ENCODE data around the gene RAD51B. TPM values are rescaled to one million over a fixed set of nuclear protein-coding genes. Genes with fewer than 3 reads are reported as not detected.
"Not testable (repeated sequence)": the region's sequence is repeated elsewhere in the genome, so short reads cannot be mapped to it uniquely, and the experiment has no call there.

The RAD51B gene
- total and polyA plus RNA-seq, 2 experiments from 2014 or later, result 10.1 to 18.0 TPM

DNA sequence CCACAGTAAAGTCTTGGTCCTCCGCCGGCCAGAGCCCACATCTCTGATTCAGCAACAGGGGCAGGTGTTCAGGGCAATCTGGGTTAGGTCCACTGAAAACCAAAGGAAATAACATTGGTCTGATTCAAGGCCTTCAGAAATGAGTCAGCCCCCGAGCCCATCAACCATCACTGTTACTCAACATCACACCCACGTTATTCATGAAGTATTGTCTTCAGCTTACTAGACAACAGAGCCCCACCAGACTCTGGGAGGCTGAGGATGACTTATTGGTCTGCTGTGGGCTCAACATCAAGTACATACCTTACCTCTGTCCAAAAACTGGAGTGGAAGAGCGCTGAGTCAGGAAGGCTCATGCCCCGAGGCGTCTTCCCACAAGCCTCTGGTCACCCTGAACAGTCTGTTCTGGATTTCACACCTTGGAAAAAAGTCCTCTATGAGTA lies 875.8 kb downstream of the RAD51B start:
- H2AFZ ChIP-seq, result no peak overlapping the region
- no peaks in the 10 kb centered on the region for H4K20me1 ChIP-seq (ENCODE audit: insufficient read depth, poor library complexity, severe bottlenecking)
- no peak overlapping the region for H3K27ac ChIP-seq
- H3K9me2 ChIP-seq (replicated peaks; ENCODE audit: insufficient read depth), result no peaks in the 10 kb centered on the region
- H3K4me3 ChIP-seq, result no peak overlapping the region
- no peak overlapping the region for H3K4me2 ChIP-seq
- H3K27me3 ChIP-seq, result no peaks in the 10 kb centered on the region
- DNase-seq (ENCODE audit: low spot score), result no peak
- H3K4me1 ChIP-seq (ENCODE audit: insufficient read depth), result no peaks in the 10 kb centered on the region
- H3K36me3 ChIP-seq (replicated peaks; ENCODE audit: insufficient read depth, low read depth), result no peaks in the 10 kb centered on the region
- H3K79me2 ChIP-seq, result no peaks in the 10 kb centered on the region
- no peaks in the 10 kb centered on the region for H3K9me3 ChIP-seq (ENCODE audit: low read depth)
- WGBS (ENCODE audit: low lambda C conversion rate, missing lambda C conversion rate), result 87% methylated on average over 7 of the region's 7 CpGs
- TF ChIP-seq CTCF (IDR thresholded peaks at IDR 0.05; ENCODE audit: poor library complexity), result no peak
- TF ChIP-seq EZH2 (IDR thresholded peaks at IDR 0.05; ENCODE audit: borderline replicate concordance), result no peak
- TF ChIP-seq EZH2phosphoT487 (IDR thresholded peaks at IDR 0.05; ENCODE audit: low read depth, severe bottlenecking, unreplicated experiment), result no peak

- no peak overlapping the region for H3K4me2 ChIP-seq
- H3K27ac ChIP-seq, result no peak overlapping the region
- H3K27me3 ChIP-seq, result no peaks in the 10 kb centered on the region
- H4K20me1 ChIP-seq (ENCODE audit: insufficient read depth, poor library complexity, severe bottlenecking), result no peaks in the 10 kb centered on the region
- no peak overlapping the region for H3K4me3 ChIP-seq
- H3K36me3 ChIP-seq (replicated peaks; ENCODE audit: insufficient read depth, low read depth), result no peaks in the 10 kb centered on the region
- no peak for TF ChIP-seq EZH2phosphoT487 (IDR thresholded peaks at IDR 0.05; ENCODE audit: low read depth, severe bottlenecking, unreplicated experiment)
- TF ChIP-seq EZH2 (IDR thresholded peaks at IDR 0.05; ENCODE audit: borderline replicate concordance), result no peak
- no peak for TF ChIP-seq CTCF (IDR thresholded peaks at IDR 0.05; ENCODE audit: poor library complexity)
- no peak for DNase-seq (ENCODE audit: low spot score)
- whole genome bisulfite sequencing (ENCODE audit: low lambda C conversion rate, missing lambda C conversion rate), result 94% methylated on average over 2 of the region's 2 CpGs
- no peaks in the 10 kb centered on the region for H3K4me1 ChIP-seq (ENCODE audit: insufficient read depth)
- no peaks in the 10 kb centered on the region for H3K79me2 ChIP-seq
- H2AFZ ChIP-seq, result no peak overlapping the region
- H3K9me3 ChIP-seq (ENCODE audit: low read depth), result no peaks in the 10 kb centered on the region
- H3K9me2 ChIP-seq (replicated peaks; ENCODE audit: insufficient read depth), result no peaks in the 10 kb centered on the region
These were observed 876.3 kb downstream of the RAD51B start for GRCh38 chr14:68695856-68696255.

DNA sequence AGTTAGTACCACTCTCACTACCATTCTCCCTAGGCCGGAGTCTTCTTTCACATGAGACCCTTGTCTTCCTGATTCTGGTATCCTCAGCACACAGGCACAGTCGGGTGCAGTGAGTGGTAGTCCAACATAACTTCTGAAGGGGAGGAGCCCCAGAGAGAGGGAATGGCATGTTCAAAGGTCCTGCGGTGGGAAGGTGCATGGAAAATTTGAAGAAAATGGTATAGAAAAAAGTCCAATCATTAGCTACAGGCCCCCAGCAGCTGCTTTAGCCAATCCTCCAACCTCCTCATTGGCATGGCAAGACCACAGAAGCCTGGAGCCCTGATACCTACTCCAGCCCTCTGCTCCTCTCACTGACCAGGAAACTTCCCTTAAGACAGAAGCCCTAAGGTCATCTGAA lies 876.7 kb downstream of the RAD51B start:
- no peaks in the 10 kb centered on the region for H3K9me3 ChIP-seq (ENCODE audit: low read depth)
- H3K36me3 ChIP-seq (replicated peaks; ENCODE audit: insufficient read depth, low read depth), result no peaks in the 10 kb centered on the region
- WGBS (ENCODE audit: low lambda C conversion rate, missing lambda C conversion rate), result 96% methylated on average over 3 of the region's 3 CpGs
- no peak overlapping the region for H3K4me3 ChIP-seq
- no peaks in the 10 kb centered on the region for H3K79me2 ChIP-seq
- TF ChIP-seq EZH2phosphoT487 (IDR thresholded peaks at IDR 0.05; ENCODE audit: low read depth, severe bottlenecking, unreplicated experiment), result no peak
- no peak for DNase-seq (ENCODE audit: low spot score)
- no peak overlapping the region for H3K27ac ChIP-seq
- no peak overlapping the region for H3K4me2 ChIP-seq
- no peaks in the 10 kb centered on the region for H3K4me1 ChIP-seq (ENCODE audit: insufficient read depth)
- no peak overlapping the region for H2AFZ ChIP-seq
- no peaks in the 10 kb centered on the region for H3K27me3 ChIP-seq
- H3K9me2 ChIP-seq (replicated peaks; ENCODE audit: insufficient read depth), result no peaks in the 10 kb centered on the region
- H4K20me1 ChIP-seq (ENCODE audit: insufficient read depth, poor library complexity, severe bottlenecking), result no peaks in the 10 kb centered on the region

- Histone ChIP-seq H3K4me2 (no peak overlapping the region), H3K4me3 (no peak overlapping the region), H2AFZ (no peak overlapping the region), H3K9me2 (replicated peaks; ENCODE audit: insufficient read depth) (no peaks in the 10 kb centered on the region), H3K9me3 (ENCODE audit: low read depth) (no peaks in the 10 kb centered on the region), H4K20me1 (ENCODE audit: insufficient read depth, poor library complexity, severe bottlenecking) (no peaks in the 10 kb centered on the region), H3K27ac (no peak overlapping the region), H3K4me1 (ENCODE audit: insufficient read depth) (no peaks in the 10 kb centered on the region), H3K27me3 (no peaks in the 10 kb centered on the region), H3K79me2 (no peaks in the 10 kb centered on the region), H3K36me3 (replicated peaks; ENCODE audit: insufficient read depth, low read depth) (no peaks in the 10 kb centered on the region)
- TF ChIP-seq CTCF (IDR thresholded peaks at IDR 0.05; ENCODE audit: poor library complexity) (no peak), EZH2 (IDR thresholded peaks at IDR 0.05; ENCODE audit: borderline replicate concordance) (no peak), EZH2phosphoT487 (IDR thresholded peaks at IDR 0.05; ENCODE audit: low read depth, severe bottlenecking, unreplicated experiment) (no peak)
- no peak for DNase-seq (ENCODE audit: low spot score)
- 95% methylated on average over 6 of the region's 6 CpGs for WGBS (ENCODE audit: low lambda C conversion rate, missing lambda C conversion rate)
These were observed 877.3 kb downstream of the RAD51B start for GRCh38 chr14:68696721-68697495.

DNA sequence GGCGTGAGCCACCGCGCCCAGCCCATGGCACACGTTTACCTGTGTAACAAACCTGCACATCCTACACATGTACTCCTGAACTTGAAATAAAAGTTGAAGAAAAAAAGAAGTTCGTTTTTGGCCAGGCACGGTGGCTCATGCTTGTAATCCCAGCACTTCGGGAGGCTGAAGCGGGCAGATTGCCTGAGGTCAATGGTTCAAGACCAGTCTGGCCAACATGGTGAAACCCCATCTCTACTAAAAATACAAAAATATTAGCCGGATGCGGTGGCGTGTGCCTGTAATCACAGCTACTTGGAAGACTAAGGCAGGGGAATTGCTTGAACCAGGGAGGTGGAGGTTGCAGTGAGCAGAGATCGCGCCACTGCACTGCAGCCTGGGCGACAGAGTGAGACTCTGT lies 879.2 kb downstream of the RAD51B start:
- not testable (repeated sequence) for H3K79me2 ChIP-seq; H2AFZ ChIP-seq; DNase-seq (ENCODE audit: low spot score); H3K4me3 ChIP-seq; H3K27ac ChIP-seq; H3K27me3 ChIP-seq; H3K9me2 ChIP-seq (replicated peaks; ENCODE audit: insufficient read depth); H3K4me2 ChIP-seq; H3K4me1 ChIP-seq (ENCODE audit: insufficient read depth); H3K9me3 ChIP-seq (ENCODE audit: low read depth); H4K20me1 ChIP-seq (ENCODE audit: insufficient read depth, poor library complexity, severe bottlenecking); H3K36me3 ChIP-seq (replicated peaks; ENCODE audit: insufficient read depth, low read depth)
- 96% methylated on average over 14 of the region's 14 CpGs for WGBS (ENCODE audit: low lambda C conversion rate, missing lambda C conversion rate)

Data from hepatocyte (in vitro differentiated cells).